Measurements from ENCODE around the gene ZNF503. TPM values are rescaled to one million over a fixed set of nuclear protein-coding genes. Genes with fewer than 3 reads are reported as not detected.

The ZNF503 gene, protein sequence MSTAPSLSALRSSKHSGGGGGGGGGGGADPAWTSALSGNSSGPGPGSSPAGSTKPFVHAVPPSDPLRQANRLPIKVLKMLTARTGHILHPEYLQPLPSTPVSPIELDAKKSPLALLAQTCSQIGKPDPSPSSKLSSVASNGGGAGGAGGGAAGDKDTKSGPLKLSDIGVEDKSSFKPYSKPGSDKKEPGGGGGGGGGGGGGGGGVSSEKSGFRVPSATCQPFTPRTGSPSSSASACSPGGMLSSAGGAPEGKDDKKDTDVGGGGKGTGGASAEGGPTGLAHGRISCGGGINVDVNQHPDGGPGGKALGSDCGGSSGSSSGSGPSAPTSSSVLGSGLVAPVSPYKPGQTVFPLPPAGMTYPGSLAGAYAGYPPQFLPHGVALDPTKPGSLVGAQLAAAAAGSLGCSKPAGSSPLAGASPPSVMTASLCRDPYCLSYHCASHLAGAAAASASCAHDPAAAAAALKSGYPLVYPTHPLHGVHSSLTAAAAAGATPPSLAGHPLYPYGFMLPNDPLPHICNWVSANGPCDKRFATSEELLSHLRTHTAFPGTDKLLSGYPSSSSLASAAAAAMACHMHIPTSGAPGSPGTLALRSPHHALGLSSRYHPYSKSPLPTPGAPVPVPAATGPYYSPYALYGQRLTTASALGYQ
- total RNA-seq (under 1 TPM; 0.11 to 0.13 TPM), polyA plus RNA-seq (not detected), total RNA-seq (0 to 0.35 (median 0) reads per million in 6 experiments)

DNA sequence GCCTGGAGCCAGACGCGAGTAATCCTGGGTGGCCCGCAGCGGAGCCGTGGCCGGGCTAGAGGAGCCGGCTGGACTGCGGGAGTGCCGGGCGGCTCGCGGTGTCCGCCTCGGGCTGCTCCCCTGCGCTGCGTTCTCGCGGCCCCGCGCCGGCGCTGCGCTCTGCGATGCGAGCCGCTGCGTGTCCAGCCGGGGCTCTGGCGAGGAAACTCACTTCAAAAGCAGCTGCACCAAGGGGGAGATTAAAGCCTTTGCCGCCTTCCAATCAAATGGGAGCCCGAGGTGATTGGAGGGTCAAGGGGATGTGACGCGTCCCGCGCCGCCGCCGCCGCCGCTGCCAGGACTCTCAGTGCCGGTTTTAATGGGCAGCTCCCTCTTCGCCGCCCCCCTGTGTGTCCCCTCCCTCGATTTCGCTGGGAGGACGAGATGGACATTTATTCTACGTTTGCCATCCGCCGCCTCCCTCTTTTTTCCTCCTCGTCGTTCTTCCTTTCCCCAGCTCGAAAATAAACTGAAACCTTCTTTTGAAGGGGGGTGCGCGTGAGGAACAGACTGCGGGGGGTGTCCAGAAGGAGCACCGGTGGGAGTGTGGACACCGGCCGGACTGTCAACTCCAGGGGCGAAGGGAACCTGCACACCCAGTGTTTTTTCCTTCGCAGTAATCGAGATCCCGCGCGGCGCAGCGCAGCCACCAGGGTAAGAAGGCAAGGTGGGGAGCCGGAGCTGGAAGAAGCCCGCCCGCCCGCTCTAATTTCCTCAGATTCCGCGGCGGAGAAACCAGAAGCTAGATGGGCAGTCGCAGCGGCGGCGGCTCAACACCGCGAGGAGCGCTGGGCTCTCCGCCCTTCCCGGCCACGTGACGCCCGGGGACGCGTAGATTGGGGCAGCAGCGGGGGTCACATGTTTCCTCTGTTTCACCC, at the start of gene ZNF503:
ZNF503 (minus strand) TSS at position 196 of the 917 bp plus-strand sequence. CDS start 345 bp downstream, outside the sequence.
- Mint-ChIP-seq H3K36me3 (peaks cover 1 to 7% (median 4%) of the 10 kb centered on the region in 3 donors), H3K27ac (peak within 1 kb of the TSS in 2 of 10 donors; percentile 44 to 67), H3K27me3 (peaks cover 27 to 73% (median 49%) of the 10 kb centered on the region in 5 donors), H3K4me1 (peaks cover 12 to 36% (median 34%) of the 10 kb centered on the region in 4 donors), H3K4me3 (peak within 1 kb of the TSS; percentile 75 to 91 (median 84)), H3K9me3 (peaks cover 0 to 10% (median 0%) of the 10 kb centered on the region in 9 donors)
- peak; percentile 44 to 45 for ATAC-seq
- DNase-seq: no peak
- POLR2A ChIA-PET: no interaction called here

DNA sequence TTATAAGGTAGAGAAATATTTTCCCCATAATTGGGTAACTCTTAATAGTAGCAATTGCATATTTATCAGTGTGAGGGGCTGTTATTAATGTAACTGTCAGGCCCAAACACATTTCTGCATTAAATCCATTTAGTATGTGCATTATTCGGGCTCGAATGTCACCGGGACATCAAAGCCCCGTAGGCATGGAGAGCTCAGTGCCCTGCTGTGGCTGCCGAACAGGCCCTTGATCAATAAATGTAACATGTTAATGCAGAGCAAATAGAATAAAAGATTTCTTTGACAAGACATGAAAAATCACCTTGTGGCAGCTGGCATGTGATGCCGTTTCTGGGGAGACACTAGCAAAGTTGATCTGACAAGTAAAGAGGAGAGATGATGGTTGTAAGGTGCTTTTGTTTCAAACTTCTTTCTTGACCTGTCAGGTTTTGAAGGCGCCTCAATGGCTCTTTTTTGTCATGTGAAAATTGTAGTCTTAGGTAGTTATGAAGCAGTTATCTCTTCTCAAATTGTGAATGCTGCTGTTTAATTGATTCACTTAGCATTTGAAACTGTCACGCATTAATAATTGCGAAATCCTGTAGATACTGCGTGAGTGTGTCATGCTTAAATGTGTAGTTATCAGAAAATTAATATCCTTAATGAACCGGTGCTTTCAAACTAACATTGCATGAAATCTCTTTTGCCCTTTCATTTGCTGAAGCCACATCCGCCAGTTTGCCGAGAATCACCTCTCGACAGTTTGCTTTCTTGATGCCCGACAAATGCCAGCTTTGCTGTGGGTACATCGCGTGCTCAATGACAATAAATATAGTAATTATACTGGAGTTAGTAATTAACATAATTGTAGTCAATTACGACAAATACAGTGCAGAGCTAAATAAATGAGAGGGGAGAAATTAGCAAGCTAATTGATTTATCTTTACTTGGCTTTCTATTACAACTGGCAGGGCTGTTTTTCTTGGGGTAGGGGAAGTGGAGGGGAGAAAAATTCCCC, 49.4 kb upstream of the ZNF503 start:
- H3K27ac Mint-ChIP-seq: no peak overlapping the region
- peaks cover 0 to 16% (median 10%) of the 10 kb centered on the region in 9 donors for H3K9me3 Mint-ChIP-seq
- no peak for ATAC-seq
- H3K27me3 Mint-ChIP-seq: peaks cover 9 to 67% (median 23%) of the 10 kb centered on the region in 5 donors
- H3K36me3 Mint-ChIP-seq: peaks cover 0 to 15% (median 3%) of the 10 kb centered on the region in 3 donors
- DNase-seq: no peak
- POLR2A ChIA-PET: no interaction called here
- H3K4me3 Mint-ChIP-seq: no peak overlapping the region
- H3K4me1 Mint-ChIP-seq: no peaks in the 10 kb centered on the region

DNA sequence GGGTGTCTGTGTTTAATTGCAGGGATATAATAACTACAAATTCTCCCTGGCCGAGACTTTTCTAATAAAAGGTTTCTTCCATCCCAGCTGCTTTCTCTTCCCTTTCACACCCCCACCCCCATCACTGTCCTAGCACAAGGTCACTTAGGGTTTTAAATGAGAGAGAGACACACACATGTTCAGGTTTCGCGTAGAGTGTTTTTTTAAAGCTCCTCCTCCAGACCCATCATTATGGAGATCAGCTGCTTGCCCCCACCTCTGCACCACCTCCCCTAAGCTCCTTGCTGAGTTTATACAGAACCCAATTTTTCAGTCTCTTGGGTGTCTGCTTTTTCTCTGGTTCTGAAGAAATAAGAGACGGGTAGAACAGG, 48.5 kb upstream of the ZNF503 start:
- no peak overlapping the region for H3K4me3 Mint-ChIP-seq
- peaks cover 7 to 58% (median 19%) of the 10 kb centered on the region in 5 donors for H3K27me3 Mint-ChIP-seq
- H3K9me3 Mint-ChIP-seq: peaks cover 0 to 22% (median 11%) of the 10 kb centered on the region in 9 donors
- DNase-seq: no peak
- no peak for ATAC-seq
- H3K27ac Mint-ChIP-seq: no peak overlapping the region
- H3K36me3 Mint-ChIP-seq: peaks cover 0 to 17% (median 3%) of the 10 kb centered on the region in 3 donors
- POLR2A ChIA-PET: no interaction called here
- no peaks in the 10 kb centered on the region for H3K4me1 Mint-ChIP-seq

GRCh38 chr10:75449382-75450074, 48.0 kb upstream of the ZNF503 start:
- no peaks in the 10 kb centered on the region for H3K4me1 Mint-ChIP-seq
- H3K4me3 Mint-ChIP-seq: no peak overlapping the region
- peaks cover 7 to 56% (median 17%) of the 10 kb centered on the region in 5 donors for H3K27me3 Mint-ChIP-seq
- no peak overlapping the region for H3K27ac Mint-ChIP-seq
- no peak for ATAC-seq
- POLR2A ChIA-PET: no interaction called here
- peaks cover 0 to 27% (median 11%) of the 10 kb centered on the region in 9 donors for H3K9me3 Mint-ChIP-seq
- no peak for DNase-seq
- H3K36me3 Mint-ChIP-seq: peaks cover 0 to 17% (median 3%) of the 10 kb centered on the region in 3 donors

GRCh38 chr10:75448166-75448565, 46.6 kb upstream of the ZNF503 start:
- peaks cover 0 to 27% (median 3%) of the 10 kb centered on the region in 3 donors for H3K36me3 Mint-ChIP-seq
- no peak for DNase-seq
- H3K27me3 Mint-ChIP-seq: peaks cover 9 to 45% (median 17%) of the 10 kb centered on the region in 5 donors
- H3K27ac Mint-ChIP-seq: no peak overlapping the region
- no peak for ATAC-seq
- no peak overlapping the region for H3K4me3 Mint-ChIP-seq
- POLR2A ChIA-PET: no interaction called here
- H3K4me1 Mint-ChIP-seq: no peaks in the 10 kb centered on the region
- H3K9me3 Mint-ChIP-seq: peaks cover 4 to 40% (median 21%) of the 10 kb centered on the region in 9 donors

DNA sequence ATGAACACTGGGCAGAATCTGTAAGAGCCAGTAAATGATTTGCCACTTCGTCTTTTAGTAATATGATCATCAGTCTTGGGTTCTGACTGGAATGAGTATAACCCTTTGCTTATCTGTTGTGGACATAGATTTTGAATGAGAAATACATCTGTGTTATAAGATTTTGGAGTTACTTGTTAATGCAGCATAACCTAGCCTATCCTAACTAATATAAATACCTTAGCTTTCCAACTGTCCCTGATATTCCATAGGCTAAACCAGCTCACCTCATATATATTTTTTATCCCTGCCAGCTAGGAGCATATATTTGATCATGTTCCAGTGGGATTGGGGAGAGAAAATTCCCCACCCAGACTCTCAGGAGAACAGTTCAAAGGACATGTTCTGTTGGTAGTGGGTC, 44.9 kb upstream of the ZNF503 start:
- ATAC-seq (no peak), DNase-seq (no peak)
- H3K36me3 Mint-ChIP-seq: peaks cover 0 to 37% (median 7%) of the 10 kb centered on the region in 3 donors
- no peaks in the 10 kb centered on the region for H3K4me1 Mint-ChIP-seq
- peaks cover 10 to 53% (median 29%) of the 10 kb centered on the region in 9 donors for H3K9me3 Mint-ChIP-seq
- POLR2A ChIA-PET: no interaction called here
- no peak overlapping the region for H3K27ac Mint-ChIP-seq
- peaks cover 9 to 49% (median 18%) of the 10 kb centered on the region in 5 donors for H3K27me3 Mint-ChIP-seq
- H3K4me3 Mint-ChIP-seq: no peak overlapping the region

DNA sequence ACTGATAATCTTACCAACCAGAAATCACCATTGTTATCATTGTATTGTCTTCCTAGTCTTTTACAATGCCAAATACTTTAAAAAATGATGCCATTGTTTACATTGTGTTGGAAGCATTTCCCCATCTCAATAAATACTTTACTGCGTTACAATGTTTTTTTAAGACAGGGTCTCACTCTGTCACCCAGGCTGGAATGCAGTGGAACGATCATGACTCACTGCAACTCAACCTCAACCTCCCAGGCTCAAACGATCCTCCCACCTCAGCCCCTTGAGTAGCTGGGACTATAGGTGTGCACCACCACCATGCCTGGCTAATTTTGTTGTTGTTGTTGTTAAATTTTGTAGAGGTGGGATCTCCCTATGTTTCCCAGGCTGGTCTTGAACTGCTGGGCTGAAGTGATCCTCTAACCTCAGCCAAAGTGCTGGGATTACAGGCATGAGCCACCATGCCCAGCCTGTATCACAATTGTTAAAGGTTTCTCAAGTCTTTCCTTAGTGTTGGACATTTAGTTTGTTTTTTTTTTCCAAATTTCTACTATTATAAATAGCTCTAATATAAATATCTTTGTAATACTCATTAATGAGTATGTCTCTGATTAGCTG, 43.3 kb upstream of the ZNF503 start:
- H3K9me3 Mint-ChIP-seq: peaks cover 10 to 53% (median 29%) of the 10 kb centered on the region in 9 donors
- H3K27me3 Mint-ChIP-seq: peaks cover 13 to 44% (median 18%) of the 10 kb centered on the region in 5 donors
- H3K4me1 Mint-ChIP-seq: no peaks in the 10 kb centered on the region
- no peak overlapping the region for H3K4me3 Mint-ChIP-seq
- no peak overlapping the region for H3K27ac Mint-ChIP-seq
- no peak for ATAC-seq
- POLR2A ChIA-PET: no interaction called here
- H3K36me3 Mint-ChIP-seq: peaks cover 0 to 37% (median 7%) of the 10 kb centered on the region in 3 donors
- DNase-seq: no peak

DNA sequence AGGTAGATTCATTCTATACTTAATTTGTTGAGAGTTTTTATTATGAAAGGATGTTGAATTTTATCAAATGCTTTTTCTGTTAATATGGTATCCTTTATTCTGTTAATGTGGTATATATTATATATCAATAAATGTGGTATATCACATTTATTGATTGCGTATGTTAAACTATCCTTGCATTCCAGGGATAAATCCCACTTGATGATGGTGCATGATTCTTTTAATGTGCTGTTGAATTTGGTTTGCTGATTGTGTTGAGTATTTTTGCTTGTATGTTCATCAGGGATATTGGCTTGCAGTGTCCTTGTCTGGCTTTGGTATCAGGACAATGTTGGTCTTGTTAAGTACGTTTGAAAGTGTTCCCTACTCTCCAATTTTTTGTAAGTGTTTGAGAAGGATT, 41.8 kb upstream of the ZNF503 start:
- no peak overlapping the region for H3K4me3 Mint-ChIP-seq
- H3K4me1 Mint-ChIP-seq: no peaks in the 10 kb centered on the region
- POLR2A ChIA-PET: no interaction called here
- peaks cover 0 to 36% (median 7%) of the 10 kb centered on the region in 3 donors for H3K36me3 Mint-ChIP-seq
- ATAC-seq (no peak), DNase-seq (no peak)
- peaks cover 10 to 53% (median 29%) of the 10 kb centered on the region in 9 donors for H3K9me3 Mint-ChIP-seq
- H3K27ac Mint-ChIP-seq: no peak overlapping the region
- H3K27me3 Mint-ChIP-seq: peaks cover 10 to 52% (median 19%) of the 10 kb centered on the region in 5 donors

DNA sequence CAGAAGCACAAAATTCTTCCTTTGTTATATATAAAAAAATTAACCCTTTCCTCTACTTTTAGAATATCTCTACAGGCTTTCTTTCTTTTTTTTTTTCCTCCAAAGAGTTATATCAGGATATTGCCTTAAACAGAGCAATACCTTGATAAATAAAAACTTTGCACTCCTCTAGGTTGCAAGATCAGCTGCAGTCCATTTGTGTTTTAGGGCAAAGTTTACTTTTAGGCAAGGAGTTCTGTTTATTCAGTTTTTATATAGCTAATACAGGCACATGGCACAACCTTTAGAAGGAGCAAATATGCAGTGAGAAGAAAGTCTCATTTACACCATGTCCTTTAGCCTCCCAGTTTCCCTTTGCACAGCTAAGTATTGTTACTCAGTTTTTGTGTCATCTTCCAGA, 40.1 kb upstream of the ZNF503 start:
- Mint-ChIP-seq H3K4me1 (no peaks in the 10 kb centered on the region), H3K4me3 (no peak overlapping the region), H3K36me3 (peaks cover 0 to 29% (median 5%) of the 10 kb centered on the region in 3 donors), H3K27me3 (peaks cover 10 to 46% (median 20%) of the 10 kb centered on the region in 5 donors), H3K27ac (no peak overlapping the region), H3K9me3 (peaks cover 10 to 45% (median 27%) of the 10 kb centered on the region in 9 donors)
- ATAC-seq (no peak), DNase-seq (no peak)
- POLR2A ChIA-PET: no interaction called here

DNA sequence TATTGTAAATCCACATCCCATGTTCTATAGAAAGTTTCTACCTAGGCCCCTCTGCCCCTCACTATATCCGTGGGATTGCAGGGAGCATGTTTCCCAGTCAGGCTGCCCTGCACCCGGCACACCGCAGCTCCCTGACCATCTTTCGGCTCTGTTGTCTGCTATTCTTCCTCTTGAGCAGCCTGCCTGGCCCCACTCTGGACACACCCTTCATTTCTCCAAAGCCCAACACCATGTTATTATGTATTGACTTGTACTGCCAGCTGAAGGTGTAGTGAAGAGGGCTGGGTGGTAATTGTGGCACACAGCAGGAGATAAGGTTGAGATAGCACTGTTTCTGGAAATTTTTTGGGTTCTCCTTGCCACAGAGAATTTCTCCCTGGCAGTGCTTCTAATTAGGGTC, 39.6 kb upstream of the ZNF503 start:
- H3K36me3 Mint-ChIP-seq: peaks cover 0 to 24% (median 4%) of the 10 kb centered on the region in 3 donors
- POLR2A ChIA-PET: no interaction called here
- no peak overlapping the region for H3K4me3 Mint-ChIP-seq
- no peaks in the 10 kb centered on the region for H3K4me1 Mint-ChIP-seq
- peaks cover 10 to 46% (median 17%) of the 10 kb centered on the region in 5 donors for H3K27me3 Mint-ChIP-seq
- peaks cover 10 to 40% (median 25%) of the 10 kb centered on the region in 9 donors for H3K9me3 Mint-ChIP-seq
- DNase-seq (no peak), ATAC-seq (no peak)
- no peak overlapping the region for H3K27ac Mint-ChIP-seq

Measured in naive thymus-derived CD8-positive, alpha-beta T cell (primary cell).